Activated T-cell treated with anti-CD3 and anti-CD28 coated beads, Interleukin-2, amount 50 U/mL, for 72 hours (primary cell): ENCODE measurements around the gene CBLC. TPM values are rescaled to one million over a fixed set of nuclear protein-coding genes. Genes with fewer than 3 reads are reported as not detected.
"Not testable (repeated sequence)": the region's sequence is repeated elsewhere in the genome, so short reads cannot be mapped to it uniquely, and the experiment has no call there.

ENCODE experiments used
- ATAC-seq, 2 donors: fragments of 150-1000 bp; cut with Tn5 transposase; replicated peaks in 1 of 2; 2 replicates each; pipeline ENCODE4 v1.10.0; 2021; ENCODE audit warnings: moderate library complexity in 2 of 2, mild to moderate bottlenecking in 1 of 2
- DNase-seq, 2 donors: peaks; one replicate each; pipeline ENCODE4 v3.0.0; 2021 to 2022; ENCODE audit warnings: mixed read lengths in 1 of 2
- H3K27ac Mint-ChIP-seq: one replicate; pipeline ENCODE4 v1.8.0; 2022; ENCODE audit warnings: mild to moderate bottlenecking, moderate library complexity, mixed read lengths
- H3K27me3 Mint-ChIP-seq: one replicate; pipeline ENCODE4 v1.8.0; 2022; ENCODE audit warnings: low read depth, mixed read lengths
- H3K36me3 Mint-ChIP-seq, 2 donors: one replicate each; pipeline ENCODE4 v1.8.0; 2022; ENCODE audit warnings: mixed read lengths in 2 of 2, mild to moderate bottlenecking in 1 of 2; ENCODE audit not compliant: insufficient read depth in 2 of 2
- H3K4me1 Mint-ChIP-seq: one replicate; pipeline ENCODE4 v1.8.0; 2022; ENCODE audit warnings: low read depth, mixed read lengths
- H3K4me3 Mint-ChIP-seq, 2 donors: one replicate each; pipeline ENCODE4 v1.8.0; 2022; ENCODE audit warnings: mild to moderate bottlenecking in 2 of 2, mixed read lengths in 2 of 2, moderate library complexity in 2 of 2
- H3K9me3 Mint-ChIP-seq, 2 donors: one replicate each; pipeline ENCODE4 v1.8.0; 2022; ENCODE audit warnings: mixed read lengths in 2 of 2
- total RNA-seq, 2 donors: library from RNA; stranded (reverse); gene quantifications; one replicate each; pipeline ENCODE4 v1.2.3, GENCODE V29; 2022

The CBLC gene
- total RNA-seq, 2 donors from 2014 or later = not detected

- no peaks in the 10 kb centered on the region for H3K36me3 Mint-ChIP-seq
- H3K27me3 Mint-ChIP-seq = peaks cover 14% of the 10 kb centered on the region
- no peak overlapping the region for H3K27ac Mint-ChIP-seq
- no peak overlapping the region for H3K4me3 Mint-ChIP-seq
- DNase-seq (no peak), ATAC-seq (no peak)
- no peaks in the 10 kb centered on the region for H3K4me1 Mint-ChIP-seq
- H3K9me3 Mint-ChIP-seq = no peaks in the 10 kb centered on the region
Observed at GRCh38 chr19:44813841-44814470, 36.3 kb downstream of the CBLC start.

DNA sequence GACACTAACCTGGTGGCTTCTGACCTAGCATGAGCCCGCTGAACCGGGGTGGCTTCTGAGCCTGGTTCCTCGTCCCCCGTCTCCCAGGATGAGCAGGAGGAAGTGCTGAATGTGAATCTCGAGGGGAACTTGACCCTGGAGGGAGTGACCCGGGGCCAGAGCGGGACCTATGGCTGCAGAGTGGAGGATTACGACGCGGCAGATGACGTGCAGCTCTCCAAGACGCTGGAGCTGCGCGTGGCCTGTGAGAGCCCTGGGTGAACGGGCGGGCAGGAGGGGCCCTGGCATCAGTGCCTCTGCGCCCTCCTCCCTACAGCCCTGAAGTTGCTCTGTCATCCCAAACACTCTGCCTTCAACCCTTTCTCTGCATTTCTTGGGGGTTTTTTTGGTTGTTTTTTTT is 36.8 kb downstream of the CBLC start:
- Mint-ChIP-seq H3K9me3 (no peaks in the 10 kb centered on the region), H3K4me1 (no peaks in the 10 kb centered on the region), H3K27me3 (peaks cover 9% of the 10 kb centered on the region), H3K4me3 (no peak overlapping the region), H3K27ac (no peak overlapping the region), H3K36me3 (no peaks in the 10 kb centered on the region)
- DNase-seq (no peak), ATAC-seq (no peak)

DNA sequence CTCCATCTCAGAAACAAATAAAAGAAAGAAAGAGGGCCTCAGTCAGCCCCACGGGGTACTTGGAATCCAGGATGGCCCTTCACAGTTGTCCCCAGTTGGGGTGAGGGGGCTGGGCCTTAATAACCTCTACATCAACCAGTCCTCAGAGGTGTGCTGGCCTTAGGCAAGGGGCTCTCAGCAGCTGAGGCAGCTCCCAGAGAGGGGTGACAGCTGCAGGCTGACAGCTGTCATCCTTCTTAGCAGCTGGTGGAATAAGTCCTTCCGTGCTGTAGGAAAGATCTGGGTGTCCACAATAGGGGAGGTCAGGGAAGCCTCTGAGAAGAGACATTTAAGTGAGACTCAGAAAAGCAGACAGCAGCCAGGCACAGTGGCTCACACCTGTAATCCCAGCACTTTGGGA is 38.6 kb downstream of the CBLC start:
- H3K36me3 Mint-ChIP-seq = no peaks in the 10 kb centered on the region
- no peaks in the 10 kb centered on the region for H3K27me3 Mint-ChIP-seq
- no peaks in the 10 kb centered on the region for H3K9me3 Mint-ChIP-seq
- no peak overlapping the region for H3K4me3 Mint-ChIP-seq
- ATAC-seq (no peak), DNase-seq (no peak)
- H3K4me1 Mint-ChIP-seq = no peaks in the 10 kb centered on the region
- H3K27ac Mint-ChIP-seq = no peak overlapping the region

DNA sequence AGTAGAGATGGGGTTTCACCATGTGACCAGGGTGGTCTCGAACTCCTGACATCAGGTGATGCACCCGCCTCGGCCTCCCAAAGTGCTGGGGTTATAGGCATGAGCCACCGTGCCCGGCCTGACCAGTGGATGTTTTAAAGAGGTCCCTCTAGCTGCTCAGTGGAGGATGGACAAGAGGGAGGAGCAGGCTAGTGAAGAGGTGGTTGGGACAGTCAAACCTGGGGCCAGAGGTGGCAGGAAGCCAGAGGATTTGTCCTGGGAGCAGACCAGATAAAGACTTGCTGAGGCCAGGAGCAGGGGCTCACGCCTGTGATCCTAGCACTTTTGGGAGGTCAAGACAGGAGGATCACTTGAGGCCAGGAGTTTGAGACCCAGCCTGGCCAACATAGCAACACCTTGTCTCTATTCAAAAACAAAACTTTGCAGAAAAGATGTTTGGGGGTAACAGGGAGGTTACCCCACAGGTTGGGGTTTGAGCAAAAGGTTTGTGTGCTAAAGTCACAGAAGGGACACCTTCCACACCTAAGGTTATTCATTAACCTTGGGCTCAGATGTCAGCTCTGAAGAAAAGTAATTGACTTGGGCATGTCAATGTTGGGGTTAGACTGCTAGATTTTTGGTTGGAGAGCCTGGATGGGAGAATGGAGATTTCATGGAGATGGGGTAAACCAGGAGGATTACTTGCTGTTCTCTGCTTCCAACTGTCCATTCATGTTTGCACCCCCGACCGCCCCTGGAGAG is 40.2 kb downstream of the CBLC start:
- ATAC-seq = no peak
- no peaks in the 10 kb centered on the region for H3K27me3 Mint-ChIP-seq

DNA sequence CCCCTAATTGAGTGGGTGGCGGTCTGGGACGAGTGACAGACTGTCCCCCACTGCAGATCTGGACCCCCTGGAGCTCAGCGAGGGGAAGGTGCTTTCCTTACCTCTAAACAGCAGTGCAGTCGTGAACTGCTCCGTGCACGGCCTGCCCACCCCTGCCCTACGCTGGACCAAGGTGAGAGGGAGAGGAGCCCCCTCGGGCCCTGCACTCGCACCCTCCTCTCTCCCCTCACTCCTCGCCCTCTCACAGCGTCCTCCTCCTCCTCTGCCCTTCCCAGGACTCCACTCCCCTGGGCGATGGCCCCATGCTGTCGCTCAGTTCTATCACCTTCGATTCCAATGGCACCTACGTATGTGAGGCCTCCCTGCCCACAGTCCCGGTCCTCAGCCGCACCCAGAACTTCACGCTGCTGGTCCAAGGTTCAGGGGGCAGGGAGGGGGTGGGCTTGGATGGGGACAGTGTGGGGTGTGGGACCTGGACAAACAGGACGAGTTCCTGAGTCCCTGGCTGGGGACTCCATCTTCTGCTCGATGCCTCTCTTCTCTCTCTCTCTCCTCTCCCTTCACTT is 40.9 kb downstream of the CBLC start:
- H3K9me3 Mint-ChIP-seq = no peaks in the 10 kb centered on the region
- no peaks in the 10 kb centered on the region for H3K4me1 Mint-ChIP-seq

More for the DNA sequence above, 40.2 kb downstream of the CBLC start:
- Mint-ChIP-seq H3K36me3 (no peaks in the 10 kb centered on the region), H3K4me1 (no peaks in the 10 kb centered on the region), H3K4me3 (no peak overlapping the region), H3K27ac (no peak overlapping the region), H3K9me3 (no peaks in the 10 kb centered on the region)
- DNase-seq = no peak

DNA sequence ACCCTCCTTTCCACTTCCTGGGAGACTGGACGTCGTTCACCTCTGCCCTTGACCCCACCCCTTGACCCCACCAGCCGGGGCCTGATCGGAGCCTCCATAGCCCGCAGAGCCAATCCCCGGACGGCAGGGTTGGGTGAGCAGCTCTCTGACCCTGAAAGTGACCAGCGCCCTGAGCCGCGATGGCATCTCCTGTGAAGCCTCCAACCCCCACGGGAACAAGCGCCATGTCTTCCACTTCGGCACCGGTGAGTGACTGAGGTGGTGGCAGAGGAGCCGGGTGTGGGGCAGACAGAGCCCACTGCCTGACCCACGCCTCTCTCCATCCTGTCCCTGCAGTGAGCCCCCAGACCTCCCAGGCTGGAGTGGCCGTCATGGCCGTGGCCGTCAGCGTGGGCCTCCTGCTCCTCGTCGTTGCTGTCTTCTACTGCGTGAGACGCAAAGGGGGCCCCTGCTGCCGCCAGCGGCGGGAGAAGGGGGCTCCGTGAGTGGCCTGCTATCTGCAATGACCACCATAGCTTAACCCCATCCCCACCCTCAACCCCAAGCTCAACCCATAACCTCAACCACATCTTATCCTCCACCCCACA is 41.6 kb downstream of the CBLC start:
- no peak for ATAC-seq
- no peak overlapping the region for H3K27ac Mint-ChIP-seq
- H3K9me3 Mint-ChIP-seq = no peaks in the 10 kb centered on the region

More for the DNA sequence above, 40.9 kb downstream of the CBLC start:
- no peak overlapping the region for H3K4me3 Mint-ChIP-seq
- no peaks in the 10 kb centered on the region for H3K36me3 Mint-ChIP-seq
- no peaks in the 10 kb centered on the region for H3K27me3 Mint-ChIP-seq
- ATAC-seq = no peak
- H3K27ac Mint-ChIP-seq = no peak overlapping the region
- DNase-seq = no peak

DNA sequence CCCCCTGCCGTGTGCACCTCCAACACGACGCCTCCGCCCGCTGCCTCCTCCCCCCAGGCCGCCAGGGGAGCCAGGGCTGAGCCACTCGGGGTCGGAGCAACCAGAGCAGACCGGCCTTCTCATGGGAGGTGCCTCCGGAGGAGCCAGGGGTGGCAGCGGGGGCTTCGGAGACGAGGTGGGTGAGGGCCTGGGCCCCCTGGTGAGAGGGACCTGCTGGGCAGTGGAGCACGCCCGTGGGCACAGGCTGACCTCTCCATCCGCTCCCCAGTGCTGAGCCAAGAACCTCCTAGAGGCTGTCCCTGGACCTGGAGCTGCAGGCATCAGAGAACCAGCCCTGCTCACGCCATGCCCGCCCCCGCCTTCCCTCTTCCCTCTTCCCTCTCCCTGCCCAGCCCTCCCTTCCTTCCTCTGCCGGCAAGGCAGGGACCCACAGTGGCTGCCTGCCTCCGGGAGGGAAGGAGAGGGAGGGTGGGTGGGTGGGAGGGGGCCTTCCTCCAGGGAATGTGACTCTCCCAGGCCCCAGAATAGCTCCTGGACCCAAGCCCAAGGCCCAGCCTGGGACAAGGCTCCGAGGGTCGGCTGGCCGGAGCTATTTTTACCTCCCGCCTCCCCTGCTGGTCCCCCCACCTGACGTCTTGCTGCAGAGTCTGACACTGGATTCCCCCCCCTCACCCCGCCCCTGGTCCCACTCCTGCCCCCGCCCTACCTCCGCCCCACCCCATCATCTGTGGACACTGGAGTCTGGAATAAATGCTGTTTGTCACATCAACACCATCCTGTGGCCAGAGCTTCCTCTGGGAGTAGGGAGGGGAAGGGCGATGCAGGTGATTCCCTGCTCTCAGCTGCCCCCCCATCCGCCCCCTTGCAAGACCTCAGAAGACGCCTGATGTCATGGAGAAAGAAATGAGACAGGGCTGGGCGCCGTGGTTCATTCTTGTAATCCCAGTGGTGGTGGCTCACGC is 43.2 kb downstream of the CBLC start:
- Mint-ChIP-seq H3K27me3 (no peaks in the 10 kb centered on the region), H3K36me3 (no peaks in the 10 kb centered on the region), H3K27ac (no peak overlapping the region), H3K9me3 (no peaks in the 10 kb centered on the region), H3K4me3 (no peak overlapping the region), H3K4me1 (no peaks in the 10 kb centered on the region)
- no peak for DNase-seq
- ATAC-seq = no peak

More for the DNA sequence above, 41.6 kb downstream of the CBLC start:
- no peaks in the 10 kb centered on the region for H3K27me3 Mint-ChIP-seq
- no peaks in the 10 kb centered on the region for H3K36me3 Mint-ChIP-seq
- H3K4me3 Mint-ChIP-seq = no peak overlapping the region
- H3K4me1 Mint-ChIP-seq = no peaks in the 10 kb centered on the region
- DNase-seq = no peak

DNA sequence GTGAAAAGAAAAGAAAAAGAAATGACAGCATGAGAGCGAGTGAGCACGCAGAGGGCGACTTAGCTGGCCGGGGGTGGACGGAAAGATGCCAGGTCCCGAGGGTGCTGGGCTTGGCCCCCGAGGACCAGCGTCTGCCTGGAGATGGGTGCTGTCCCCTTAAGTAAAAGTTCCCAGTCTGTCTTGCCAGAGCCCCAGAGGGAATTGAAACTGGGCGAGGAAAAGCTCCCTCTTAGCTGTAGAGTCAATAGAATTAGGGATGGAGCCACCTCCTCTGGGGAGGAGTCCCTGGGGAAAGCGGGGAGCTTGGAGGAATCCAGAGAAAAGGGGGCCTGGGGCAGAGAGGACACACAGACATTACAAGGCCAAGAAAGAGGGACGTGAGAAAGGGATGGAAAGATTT is 44.5 kb downstream of the CBLC start:
- H3K4me3 Mint-ChIP-seq = no peak overlapping the region
- H3K27me3 Mint-ChIP-seq = no peaks in the 10 kb centered on the region
- ATAC-seq = no peak
- DNase-seq = no peak
- H3K9me3 Mint-ChIP-seq = no peaks in the 10 kb centered on the region
- H3K4me1 Mint-ChIP-seq = no peaks in the 10 kb centered on the region
- H3K27ac Mint-ChIP-seq = no peak overlapping the region
- no peaks in the 10 kb centered on the region for H3K36me3 Mint-ChIP-seq

- Mint-ChIP-seq H3K27me3 (no peaks in the 10 kb centered on the region), H3K36me3 (no peaks in the 10 kb centered on the region), H3K4me1 (no peaks in the 10 kb centered on the region), H3K9me3 (no peaks in the 10 kb centered on the region), H3K4me3 (no peak overlapping the region), H3K27ac (no peak overlapping the region)
- ATAC-seq = no peak
- DNase-seq = no peak
Observed at GRCh38 chr19:44822670-44823372, 45.1 kb downstream of the CBLC start.

GRCh38 chr19:44823373-44823698 is 45.6 kb downstream of the CBLC start:
- ATAC-seq = no peak
- Mint-ChIP-seq H3K27me3 (no peaks in the 10 kb centered on the region), H3K4me1 (no peaks in the 10 kb centered on the region), H3K36me3 (no peaks in the 10 kb centered on the region), H3K9me3 (no peaks in the 10 kb centered on the region), H3K27ac (no peak overlapping the region), H3K4me3 (no peak overlapping the region)
- no peak for DNase-seq

DNA sequence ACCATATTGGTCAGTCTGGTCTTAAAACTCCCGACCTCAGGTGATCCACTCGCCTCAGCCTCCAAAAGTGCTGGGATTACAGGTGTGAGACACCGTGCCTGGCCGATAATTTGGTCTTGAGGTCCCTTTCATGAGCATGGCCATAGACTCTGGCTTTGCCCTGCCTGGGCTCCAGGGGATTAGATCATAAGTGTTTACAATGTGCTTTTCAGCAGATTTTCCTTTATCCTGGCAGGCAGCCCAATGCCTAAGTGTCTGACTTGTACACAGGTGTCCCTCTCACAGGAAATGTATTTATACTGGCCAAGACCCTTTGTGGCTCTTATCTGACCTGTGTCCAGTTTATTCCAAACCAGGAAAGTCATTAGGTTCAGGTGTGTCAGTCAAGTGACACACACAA is 47.1 kb downstream of the CBLC start:
- Mint-ChIP-seq H3K27me3 (no peaks in the 10 kb centered on the region), H3K4me1 (no peaks in the 10 kb centered on the region), H3K27ac (no peak overlapping the region), H3K4me3 (no peak overlapping the region), H3K9me3 (no peaks in the 10 kb centered on the region), H3K36me3 (no peaks in the 10 kb centered on the region)
- DNase-seq = no peak
- ATAC-seq = no peak

GRCh38 chr19:44832875-44833274 is 55.2 kb downstream of the CBLC start:
- not testable (repeated sequence) for H3K4me1 Mint-ChIP-seq, H3K36me3 Mint-ChIP-seq, DNase-seq, ATAC-seq, H3K27ac Mint-ChIP-seq, H3K27me3 Mint-ChIP-seq, H3K9me3 Mint-ChIP-seq, H3K4me3 Mint-ChIP-seq
